Mucosa of rectum (tissue), 2 donors: ENCODE results near the gene SORCS1.

Experiments used
- H3K27ac ChIP-seq, 2 donors: one replicate each; pipeline ENCODE4 v1.7.0; 2013; ENCODE audit warnings: inconsistent platforms in 2 of 2, low read depth in 2 of 2, low read length in 2 of 2
- H3K27me3 ChIP-seq, 2 donors: one replicate each; pipeline ENCODE4 v1.7.0; 2013; ENCODE audit warnings: low read length in 2 of 2; ENCODE audit not compliant: control insufficient read depth in 2 of 2, insufficient read depth in 2 of 2
- H3K36me3 ChIP-seq, 2 donors: one replicate each; pipeline ENCODE4 v1.7.0; 2013; ENCODE audit warnings: low read length in 2 of 2; ENCODE audit not compliant: control insufficient read depth in 2 of 2, insufficient read depth in 2 of 2
- H3K4me1 ChIP-seq, 2 donors: one replicate each; pipeline ENCODE4 v1.7.0; 2013; ENCODE audit warnings: low read length in 2 of 2, mild to moderate bottlenecking in 1 of 2; ENCODE audit not compliant: control insufficient read depth in 2 of 2, insufficient read depth in 2 of 2
- H3K4me3 ChIP-seq, 2 donors: one replicate each; pipeline ENCODE4 v1.7.0; 2013; ENCODE audit warnings: low read length in 2 of 2
- H3K9ac ChIP-seq, 2 donors: one replicate each; pipeline ENCODE4 v1.7.0; 2013; ENCODE audit warnings: low read length in 2 of 2, low read depth in 1 of 2, mild to moderate bottlenecking in 1 of 2
- H3K9me3 ChIP-seq, 2 donors: one replicate each; pipeline ENCODE4 v1.7.0; 2013; ENCODE audit warnings: low read length in 2 of 2; ENCODE audit not compliant: control insufficient read depth in 2 of 2
- donor health status: healthy.
- donor health status: Normal muscosa, but diverticular disease.

Gene SORCS1

GRCh38 chr10:106547047-106547635 lies 617.4 kb downstream of the SORCS1 start:
- no peaks in the 10 kb centered on the region for H3K27me3 ChIP-seq
- no peak overlapping the region for H3K9ac ChIP-seq
- no peaks in the 10 kb centered on the region for H3K36me3 ChIP-seq
- no peak overlapping the region for H3K27ac ChIP-seq
- H3K4me3 ChIP-seq = no peak overlapping the region
- H3K4me1 ChIP-seq = no peaks in the 10 kb centered on the region
- no peaks in the 10 kb centered on the region for H3K9me3 ChIP-seq

- Histone ChIP-seq H3K9ac (no peak overlapping the region), H3K36me3 (no peaks in the 10 kb centered on the region), H3K27me3 (no peaks in the 10 kb centered on the region), H3K9me3 (peaks cover 0 to 2% of the 10 kb centered on the region in 2 donors), H3K4me3 (no peak overlapping the region), H3K27ac (no peak overlapping the region), H3K4me1 (no peaks in the 10 kb centered on the region)
Measured at GRCh38 chr10:106542461-106542860, 622.0 kb downstream of the SORCS1 start.

GRCh38 chr10:106540645-106541044 lies 623.9 kb downstream of the SORCS1 start:
- no peaks in the 10 kb centered on the region for H3K36me3 ChIP-seq
- no peaks in the 10 kb centered on the region for H3K27me3 ChIP-seq
- H3K27ac ChIP-seq = no peak overlapping the region
- no peak overlapping the region for H3K4me3 ChIP-seq
- H3K4me1 ChIP-seq = no peaks in the 10 kb centered on the region
- H3K9me3 ChIP-seq = peaks cover 0 to 3% of the 10 kb centered on the region in 2 donors
- H3K9ac ChIP-seq = no peak overlapping the region

- Histone ChIP-seq H3K27me3 (no peaks in the 10 kb centered on the region), H3K4me1 (no peaks in the 10 kb centered on the region), H3K9ac (no peak overlapping the region), H3K4me3 (no peak overlapping the region), H3K9me3 (peaks cover 0 to 5% of the 10 kb centered on the region in 2 donors), H3K36me3 (no peaks in the 10 kb centered on the region), H3K27ac (no peak overlapping the region)
Measured at GRCh38 chr10:106537866-106538265, 626.6 kb downstream of the SORCS1 start.

GRCh38 chr10:106535304-106535953 lies 629.1 kb downstream of the SORCS1 start:
- no peaks in the 10 kb centered on the region for H3K36me3 ChIP-seq
- H3K4me3 ChIP-seq = no peak overlapping the region
- no peaks in the 10 kb centered on the region for H3K27me3 ChIP-seq
- no peak overlapping the region for H3K9ac ChIP-seq
- no peaks in the 10 kb centered on the region for H3K4me1 ChIP-seq
- H3K9me3 ChIP-seq = peaks cover 0 to 3% of the 10 kb centered on the region in 2 donors
- H3K27ac ChIP-seq = no peak overlapping the region

GRCh38 chr10:106534441-106534840 lies 630.1 kb downstream of the SORCS1 start:
- H3K9me3 ChIP-seq = peaks cover 0 to 3% of the 10 kb centered on the region in 2 donors
- no peaks in the 10 kb centered on the region for H3K4me1 ChIP-seq
- H3K9ac ChIP-seq = no peak overlapping the region
- H3K36me3 ChIP-seq = no peaks in the 10 kb centered on the region
- no peak overlapping the region for H3K4me3 ChIP-seq
- no peak overlapping the region for H3K27ac ChIP-seq
- no peaks in the 10 kb centered on the region for H3K27me3 ChIP-seq

GRCh38 chr10:106528702-106529101 lies 635.8 kb downstream of the SORCS1 start:
- H3K27me3 ChIP-seq = no peaks in the 10 kb centered on the region
- no peak overlapping the region for H3K9ac ChIP-seq
- H3K9me3 ChIP-seq = no peaks in the 10 kb centered on the region
- no peaks in the 10 kb centered on the region for H3K36me3 ChIP-seq
- H3K27ac ChIP-seq = no peak overlapping the region
- H3K4me3 ChIP-seq = no peak overlapping the region
- no peaks in the 10 kb centered on the region for H3K4me1 ChIP-seq

- no peak overlapping the region for H3K9ac ChIP-seq
- no peaks in the 10 kb centered on the region for H3K9me3 ChIP-seq
- no peaks in the 10 kb centered on the region for H3K36me3 ChIP-seq
Measured at GRCh38 chr10:106525835-106526234, 638.7 kb downstream of the SORCS1 start.

More at GRCh38 chr10:106525835-106526234, 638.7 kb downstream of the SORCS1 start:
- Histone ChIP-seq H3K4me3 (no peak overlapping the region), H3K27ac (no peak overlapping the region), H3K4me1 (no peaks in the 10 kb centered on the region), H3K27me3 (no peaks in the 10 kb centered on the region)
